ENCODE measurements around the gene SET. TPM values are rescaled to one million over a fixed set of nuclear protein-coding genes. Genes with fewer than 3 reads are reported as not detected.
"Not testable (repeated sequence)": the region's sequence is repeated elsewhere in the genome, so short reads cannot be mapped to it uniquely, and the experiment has no call there.

SET gene
- total RNA-seq, 1 experiment from 2014 or later, result 563 TPM

GRCh38 chr9:128694344-128694743 is 5.3 kb downstream of the SET start:
- Mint-ChIP-seq H3K27me3 (ENCODE audit: insufficient read depth, unreplicated experiment) (no peaks in the 10 kb centered on the region), H3K36me3 (ENCODE audit: insufficient read depth, unreplicated experiment) (peaks cover 88% of the 10 kb centered on the region), H3K4me1 (ENCODE audit: insufficient read depth, unreplicated experiment) (peaks cover 16% of the 10 kb centered on the region), H3K4me3 (ENCODE audit: unreplicated experiment) (no peak overlapping the region), H3K9me3 (ENCODE audit: unreplicated experiment) (no peaks in the 10 kb centered on the region), H3K27ac (ENCODE audit: low read depth, unreplicated experiment) (no peak overlapping the region)
- intact Hi-C loops (cut with micrococcal nuclease), result no loop called here
- BruUV-seq (replicated peaks), result no TSS peak
- CTCF ChIA-PET, result interaction anchor here (0.6 kb wide), 1 partner anchor 332 kb away, joined by 3 read pairs; no protein-coding TSS in a partner anchor
- no peak for DNase-seq (ENCODE audit: unreplicated experiment)
- POLR2A ChIA-PET, result interaction anchor here (3.0 kb wide), 1 partner anchor 10 kb away, joined by 17 read pairs; no protein-coding TSS in a partner anchor
- TF ChIP-seq, protein P1, sequence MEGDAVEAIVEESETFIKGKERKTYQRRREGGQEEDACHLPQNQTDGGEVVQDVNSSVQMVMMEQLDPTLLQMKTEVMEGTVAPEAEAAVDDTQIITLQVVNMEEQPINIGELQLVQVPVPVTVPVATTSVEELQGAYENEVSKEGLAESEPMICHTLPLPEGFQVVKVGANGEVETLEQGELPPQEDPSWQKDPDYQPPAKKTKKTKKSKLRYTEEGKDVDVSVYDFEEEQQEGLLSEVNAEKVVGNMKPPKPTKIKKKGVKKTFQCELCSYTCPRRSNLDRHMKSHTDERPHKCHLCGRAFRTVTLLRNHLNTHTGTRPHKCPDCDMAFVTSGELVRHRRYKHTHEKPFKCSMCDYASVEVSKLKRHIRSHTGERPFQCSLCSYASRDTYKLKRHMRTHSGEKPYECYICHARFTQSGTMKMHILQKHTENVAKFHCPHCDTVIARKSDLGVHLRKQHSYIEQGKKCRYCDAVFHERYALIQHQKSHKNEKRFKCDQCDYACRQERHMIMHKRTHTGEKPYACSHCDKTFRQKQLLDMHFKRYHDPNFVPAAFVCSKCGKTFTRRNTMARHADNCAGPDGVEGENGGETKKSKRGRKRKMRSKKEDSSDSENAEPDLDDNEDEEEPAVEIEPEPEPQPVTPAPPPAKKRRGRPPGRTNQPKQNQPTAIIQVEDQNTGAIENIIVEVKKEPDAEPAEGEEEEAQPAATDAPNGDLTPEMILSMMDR (IDR thresholded peaks at IDR 0.05; ENCODE audit: unreplicated experiment), result no peak

- Mint-ChIP-seq H3K27ac (ENCODE audit: low read depth, unreplicated experiment) (no peak overlapping the region), H3K4me3 (ENCODE audit: unreplicated experiment) (no peak overlapping the region), H3K9me3 (ENCODE audit: unreplicated experiment) (no peaks in the 10 kb centered on the region), H3K36me3 (ENCODE audit: insufficient read depth, unreplicated experiment) (peaks cover 75% of the 10 kb centered on the region), H3K4me1 (ENCODE audit: insufficient read depth, unreplicated experiment) (peaks cover 9% of the 10 kb centered on the region), H3K27me3 (ENCODE audit: insufficient read depth, unreplicated experiment) (no peaks in the 10 kb centered on the region)
- BruUV-seq (replicated peaks), result no TSS peak
- ChIA-PET POLR2A (interaction anchor here (0.5 to 2.9 kb wide), 3 partner anchors 8 to 13 kb away, joined by 3 to 11 read pairs (median 4); partner anchors contain the start of gene SET), CTCF (interaction anchor here (0.6 to 1.7 kb wide), 3 partner anchors 62 to 307 kb away, joined by 3 to 7 read pairs (median 3); no protein-coding TSS in a partner anchor)
- intact Hi-C loops (cut with micrococcal nuclease), result no loop called here
- DNase-seq (ENCODE audit: unreplicated experiment), result no peak
- TF ChIP-seq, protein P1 (IDR thresholded peaks at IDR 0.05; ENCODE audit: unreplicated experiment), result no peak
These were observed 8.1 kb downstream of the SET start for GRCh38 chr9:128696923-128697707.

GRCh38 chr9:128699096-128699795 is 10.2 kb downstream of the SET start:
- not testable (repeated sequence) for BruUV-seq (replicated peaks); DNase-seq (ENCODE audit: unreplicated experiment)

GRCh38 chr9:128701227-128701854 is 12.3 kb downstream of the SET start:
- Mint-ChIP-seq H3K27ac (ENCODE audit: low read depth, unreplicated experiment) (no peak overlapping the region), H3K27me3 (ENCODE audit: insufficient read depth, unreplicated experiment) (no peaks in the 10 kb centered on the region), H3K36me3 (ENCODE audit: insufficient read depth, unreplicated experiment) (peaks cover 33% of the 10 kb centered on the region), H3K9me3 (ENCODE audit: unreplicated experiment) (no peaks in the 10 kb centered on the region), H3K4me3 (ENCODE audit: unreplicated experiment) (peak overlapping the region; percentile 70), H3K4me1 (ENCODE audit: insufficient read depth, unreplicated experiment) (peaks cover 6% of the 10 kb centered on the region)
- intact Hi-C loops (cut with micrococcal nuclease), result no loop called here
- DNase-seq (ENCODE audit: unreplicated experiment), result no peak
- CTCF ChIA-PET, result interaction anchor here (0.6 to 1.2 kb wide), 6 partner anchors 8 to 200 kb away, joined by 3 to 6 read pairs (median 4); no protein-coding TSS in a partner anchor
- BruUV-seq (replicated peaks), result no TSS peak
- TF ChIP-seq, protein P1 (IDR thresholded peaks at IDR 0.05; ENCODE audit: unreplicated experiment), result no peak
- POLR2A ChIA-PET, result interaction anchor here (0.6 to 1.4 kb wide), 2 partner anchors 11 to 420 kb away, joined by 3 to 6 read pairs; no protein-coding TSS in a partner anchor

More at GRCh38 chr9:128699096-128699795, 10.2 kb downstream of the SET start:
- ChIA-PET CTCF (interaction anchor here (0.7 kb wide), 1 partner anchor 229 kb away, joined by 4 read pairs; no protein-coding TSS in a partner anchor), POLR2A (interaction anchor here (0.7 to 1.1 kb wide), 3 partner anchors 10 to 399 kb away, joined by 3 read pairs; partner anchors contain the start of gene SET)
- H3K9me3 Mint-ChIP-seq (ENCODE audit: unreplicated experiment); H3K4me3 Mint-ChIP-seq (ENCODE audit: unreplicated experiment); H3K27ac Mint-ChIP-seq (ENCODE audit: low read depth, unreplicated experiment); intact Hi-C loops (cut with micrococcal nuclease); H3K4me1 Mint-ChIP-seq (ENCODE audit: insufficient read depth, unreplicated experiment); H3K27me3 Mint-ChIP-seq (ENCODE audit: insufficient read depth, unreplicated experiment): not testable (repeated sequence)
- H3K36me3 Mint-ChIP-seq (ENCODE audit: insufficient read depth, unreplicated experiment), result peaks cover 54% of the 10 kb centered on the region
